MM.1S (cell line): ENCODE results near the gene INO80.

ENCODE experiments used
- CTCF ChIP-seq: fragments of 300-600 bp; sonication (generic); IDR thresholded peaks from 2 replicates; pipeline ENCODE4 v1.5.1; 2016; ENCODE audit warnings: antibody characterized with exemption, low read length, mixed read lengths
- EZH2 ChIP-seq: fragments of 300-600 bp; sonication (generic); optimal IDR thresholded peaks from 2 replicates; pipeline ENCODE3; 2017; ENCODE audit warnings: low read depth, mild to moderate bottlenecking, antibody characterized with exemption, low read length, mixed read lengths
- EZH2phosphoT487 ChIP-seq: fragments of 300-600 bp; sonication (generic); IDR thresholded peaks from 2 replicates; pipeline ENCODE4 v1.6.1; 2018; ENCODE audit warnings: antibody characterized with exemption, low read length

GRCh38 chr15:40968290-40969085 is 147.6 kb downstream of the INO80 start:
- TF ChIP-seq EZH2phosphoT487, result no peak
- TF ChIP-seq EZH2, result no peak
- TF ChIP-seq CTCF, result no peak
